IPS DF 19.7 (cell line): Measurements from ENCODE around the gene AP2B1.
A peak's percentile ranks its signal among the peaks of the same experiment; 100 is the strongest.
"Not testable (repeated sequence)": the region's sequence is repeated elsewhere in the genome, so short reads cannot be mapped to it uniquely, and the experiment has no call there.

Experiments used
- DNase-seq: peaks from one replicate; pipeline ENCODE4 v3.0.0-alpha.2; 2013; ENCODE audit warnings: low read depth, low spot score

The AP2B1 gene

GRCh38 chr17:35747540-35748017 lies 160.5 kb downstream of the AP2B1 start:
- DNase-seq, result no peak

- no peak for DNase-seq
Observed at GRCh38 chr17:35748341-35748841, 161.3 kb downstream of the AP2B1 start.

- DNase-seq, result no peak
Observed at GRCh38 chr17:35748979-35749378, 161.9 kb downstream of the AP2B1 start.

GRCh38 chr17:35749560-35750412 lies 162.7 kb downstream of the AP2B1 start:
- DNase-seq, result no peak

GRCh38 chr17:35750526-35751395 lies 163.6 kb downstream of the AP2B1 start:
- no peak for DNase-seq

- DNase-seq, result not testable (repeated sequence)
Observed at GRCh38 chr17:35751541-35751940, 164.4 kb downstream of the AP2B1 start.

- DNase-seq, result no peak
Observed at GRCh38 chr17:35752471-35752870, 165.3 kb downstream of the AP2B1 start.

GRCh38 chr17:35752945-35753764 lies 166.0 kb downstream of the AP2B1 start, which contains the start of gene GAS2L2:
GAS2L2 (minus strand) TSS chr17:35753239; CDS start chr17:35752850, 389 bp downstream.
- no peak for DNase-seq

GRCh38 chr17:35757243-35757642 lies 170.1 kb downstream of the AP2B1 start:
- DNase-seq, result no peak

- DNase-seq, result no peak
Observed at GRCh38 chr17:35760587-35760986, 173.5 kb downstream of the AP2B1 start, which contains the start of gene C17orf50. C17orf50 (plus strand) TSS chr17:35760887; CDS start chr17:35760942, 55 bp downstream.

- DNase-seq, result no peak
Observed at GRCh38 chr17:35761601-35762000, 174.5 kb downstream of the AP2B1 start.

GRCh38 chr17:35763767-35764122 lies 176.6 kb downstream of the AP2B1 start:
- DNase-seq, result no peak

- DNase-seq, result peak; percentile 83
Observed at GRCh38 chr17:35764123-35764991, 177.2 kb downstream of the AP2B1 start.

- DNase-seq, result no peak
Observed at GRCh38 chr17:35765086-35765710, 178.1 kb downstream of the AP2B1 start.

- DNase-seq, result no peak
Observed at GRCh38 chr17:35765756-35766488, 178.8 kb downstream of the AP2B1 start.

GRCh38 chr17:35766489-35766877 lies 179.4 kb downstream of the AP2B1 start:
- DNase-seq, result no peak

- DNase-seq, result no peak
Observed at GRCh38 chr17:35766903-35767510, 179.9 kb downstream of the AP2B1 start.

GRCh38 chr17:35768797-35769196 lies 181.7 kb downstream of the AP2B1 start:
- no peak for DNase-seq
